HCT116 (cell line): Measurements from ENCODE around the gene TMEM174. TPM values are rescaled to one million over a fixed set of nuclear protein-coding genes. Genes with fewer than 3 reads are reported as not detected.

ENCODE experiments used
- ATAC-seq: fragments of 200-7000 bp; cut with Tn5 transposase; 2 replicates; pipeline ENCODE4 v1.9.1; 2020; ENCODE audit warnings: mild to moderate bottlenecking, moderate library complexity
- BruUV-seq: library from RNA; stranded (reverse); fragments of 400-500 nt; replicated peaks from 2 replicates; lab custom pipeline; 2021; lab: Mats Ljungman, UMichigan
- CTCF ChIA-PET: fragments of 300-600 bp; sonication (Branson Sonifier 250); formaldehyde crosslinking; loops from one replicate; lab custom pipeline; 2021; ENCODE audit warnings: antibody characterized with exemption; lab: Charles Lee
- POLR2A ChIA-PET: fragments of 300-600, 350-600 bp; sonication (Branson Sonifier 250); formaldehyde crosslinking; loops from one replicate; lab custom pipeline; 2021; ENCODE audit warnings: antibody characterized with exemption; lab: Charles Lee
- RAD21 ChIA-PET, 2 experiments: fragments of 300-600 bp; sonication (Branson Sonifier 250); formaldehyde crosslinking; loops; one replicate each; lab custom pipeline; 2023; ENCODE audit warnings: low total read pairs in 2 of 2; ENCODE audit not compliant: uncharacterized antibody in 2 of 2, unreplicated experiment in 2 of 2, low non-redundant PET in 1 of 2; lab: Charles Lee
- DNase-seq: peaks from one replicate; pipeline ENCODE4 v3.0.0-alpha.2; 2010; ENCODE audit warnings: low read depth, low spot score
- H2AFZ ChIP-seq: fragments of 200-600 bp; shearing (Covaris generic), sonication (generic); 2 replicates; pipeline ENCODE4 v1.6.1; 2017; ENCODE audit warnings: low read depth, mixed run types, mixed read lengths, antibody characterized with exemption, low read length; ENCODE audit not compliant: poor library complexity, severe bottlenecking
- H3K27ac ChIP-seq: 2 replicates; pipeline ENCODE4 v1.5.1; 2012; ENCODE audit warnings: low read depth, low read length
- H3K27me3 ChIP-seq: fragments of 200-600 bp; sonication (generic); 2 replicates; pipeline ENCODE4 v1.6.1; 2016; ENCODE audit warnings: mixed run types, low read length, mixed read lengths; ENCODE audit not compliant: insufficient read depth
- H3K36me3 ChIP-seq, 2 experiments: fragments of 200-500 bp in 1 of 2; fragments of 200-600 bp in 1 of 2; sonication (Bioruptor generic) in 1 of 2; sonication (generic) in 1 of 2; 2 replicates each; pipeline versions ENCODE4 v1.5.1 to v1.6.1; 2014 to 2016; ENCODE audit warnings: low read length in 2 of 2, inconsistent platforms in 1 of 2, mixed read lengths in 1 of 2, mixed run types in 1 of 2; ENCODE audit not compliant: insufficient read depth in 2 of 2, control insufficient read depth in 1 of 2
- H3K4me1 ChIP-seq, 2 experiments: fragments of 200-600 bp in 1 of 2; sonication (generic) in 1 of 2; 2 replicates each; pipeline versions ENCODE4 v1.5.1 to v1.6.1; 2012 to 2017; ENCODE audit warnings: low read length in 2 of 2, inconsistent platforms in 1 of 2, mild to moderate bottlenecking in 1 of 2, mixed read lengths in 1 of 2, mixed run types in 1 of 2, moderate library complexity in 1 of 2; ENCODE audit not compliant: insufficient read depth in 2 of 2, control insufficient read depth in 1 of 2
- H3K4me2 ChIP-seq: fragments of 200-600 bp; sonication (generic); 2 replicates; pipeline ENCODE4 v1.6.1; 2017; ENCODE audit warnings: mixed run types, low read length, mixed read lengths
- H3K4me3 ChIP-seq, 2 experiments: fragments of 200-600 bp in 1 of 2; sonication (generic) in 1 of 2; replicated peaks in 1 of 2; 2 replicates each; pipeline ENCODE4 v1.5.1; 2011 to 2016; ENCODE audit warnings: low read length in 2 of 2, control low read depth in 1 of 2, low read depth in 1 of 2, mild to moderate bottlenecking in 1 of 2, mixed read lengths in 1 of 2, mixed run types in 1 of 2
- H3K79me2 ChIP-seq: fragments of 200-600 bp; sonication (generic); 2 replicates; pipeline ENCODE4 v1.6.1; 2017; ENCODE audit warnings: mild to moderate bottlenecking, mixed run types, low read length, moderate library complexity, mixed read lengths; ENCODE audit not compliant: insufficient read depth
- H3K9ac ChIP-seq: fragments of 200-600 bp; sonication (generic); 2 replicates; pipeline ENCODE4 v1.6.1; 2016; ENCODE audit warnings: low read length, mixed read lengths
- H3K9me2 ChIP-seq: fragments of 200-600 bp; sonication (generic), shearing (Covaris generic); 2 replicates; pipeline ENCODE4 v1.6.1; 2017; ENCODE audit warnings: mixed run types, mild to moderate bottlenecking, moderate library complexity; ENCODE audit not compliant: insufficient read depth
- H3K9me3 ChIP-seq, 2 experiments: fragments of 200-500 bp in 1 of 2; fragments of 200-600 bp in 1 of 2; sonication (Bioruptor generic) in 1 of 2; sonication (generic) in 1 of 2; 2 replicates each; pipeline ENCODE4 v1.6.1; 2014 to 2017; ENCODE audit warnings: low read length in 2 of 2, mixed read lengths in 2 of 2, inconsistent platforms in 1 of 2, low read depth in 1 of 2, mild to moderate bottlenecking in 1 of 2, mixed run types in 1 of 2, moderate library complexity in 1 of 2; ENCODE audit not compliant: control insufficient read depth in 1 of 2, insufficient read depth in 1 of 2
- H4K20me1 ChIP-seq: fragments of 200-600 bp; sonication (generic), shearing (Covaris generic); 2 replicates; pipeline ENCODE4 v1.6.1; 2017; ENCODE audit warnings: mixed run types, mild to moderate bottlenecking, moderate library complexity; ENCODE audit not compliant: insufficient read depth
- CBX3 ChIP-seq: IDR thresholded peaks from 2 replicates; pipeline ENCODE4 v1.6.1; 2012; ENCODE audit warnings: low read depth
- CEBPB ChIP-seq: IDR thresholded peaks from 2 replicates; pipeline ENCODE4 v1.6.1; 2012; ENCODE audit warnings: low read depth
- EGR1 ChIP-seq: IDR thresholded peaks from 2 replicates; pipeline ENCODE4 v1.6.1; 2012; ENCODE audit warnings: low read depth
- ELF1 ChIP-seq: IDR thresholded peaks from 2 replicates; pipeline ENCODE4 v1.6.1; 2012; ENCODE audit warnings: low read depth, borderline replicate concordance
- FOSL1 ChIP-seq: IDR thresholded peaks from 2 replicates; pipeline ENCODE4 v1.6.1; 2012; ENCODE audit warnings: low read depth
- POLR2A ChIP-seq: IDR thresholded peaks from 2 replicates; pipeline ENCODE4 v1.7.0; 2011; ENCODE audit warnings: borderline replicate concordance; ENCODE audit not compliant: insufficient read depth, insufficient read length; ENCODE audit errors: extremely low read depth
- SRF ChIP-seq: IDR thresholded peaks from 2 replicates; pipeline ENCODE4 v1.6.1; 2012; ENCODE audit warnings: low read depth
- YY1 ChIP-seq: IDR thresholded peaks from 2 replicates; pipeline ENCODE4 v1.6.1; 2011; ENCODE audit warnings: low read length, low read depth, moderate library complexity, mild to moderate bottlenecking; ENCODE audit not compliant: insufficient replicate concordance; ENCODE audit errors: extremely low read depth
- ZFX ChIP-seq: fragments of 450-650 bp; IDR thresholded peaks from 2 replicates; pipeline ENCODE4 v1.6.1; 2017
- ZNF274 ChIP-seq: fragments of 200-500 bp; sonication (Bioruptor generic); IDR thresholded peaks from 2 replicates; pipeline ENCODE4 v1.6.1; 2014; ENCODE audit warnings: mild to moderate bottlenecking, low read depth, low read length, inconsistent platforms
- intact Hi-C: fragments of 100-400 bp; cut with micrococcal nuclease; formaldehyde crosslinking; loops from 2 replicates; pipeline ENCODE4 v1.10.0; 2022
- total RNA-seq: library from RNA; stranded (reverse); gene quantifications from one replicate; pipeline ENCODE4 v1.2.1, GENCODE V29; 2021; ENCODE audit not compliant: unreplicated experiment
- TF ChIP-seq, protein P1 (sequence below): IDR thresholded peaks from 2 replicates; pipeline ENCODE4 v1.6.1; 2011; ENCODE audit warnings: mild to moderate bottlenecking, low read length, moderate library complexity; ENCODE audit not compliant: insufficient replicate concordance; ENCODE audit errors: extremely low read depth

TMEM174 gene
- total RNA-seq, 1 experiment from 2014 or later: not detected

DNA sequence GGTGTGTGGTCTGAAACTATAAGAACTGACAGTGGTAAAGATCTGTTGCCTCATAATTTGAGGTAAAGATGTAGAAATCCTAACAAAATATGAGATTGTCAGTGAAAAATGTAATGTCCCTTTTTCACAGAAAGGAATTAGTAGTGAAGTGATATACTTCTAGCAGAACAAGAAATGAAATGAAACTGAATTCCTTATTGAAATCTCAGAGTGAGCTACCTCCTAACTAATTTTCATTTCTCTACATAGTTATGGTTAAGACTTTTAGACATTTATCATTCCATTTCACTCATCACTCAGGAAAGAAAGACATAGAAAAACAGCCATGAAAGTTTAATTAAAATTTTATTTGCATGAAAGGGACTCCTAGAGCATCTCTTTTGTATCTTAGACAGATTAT is 48.7 kb downstream of the TMEM174 start:
- POLR2A ChIA-PET: no interaction called here
- Histone ChIP-seq H3K4me1 (peaks cover 2 to 8% of the 10 kb centered on the region in 2 experiments; a peak in 1 of 4 replicates), H2AFZ (no peak overlapping the region)
- intact Hi-C loops: no loop called here
- no peak for TF ChIP-seq CEBPB
- TF ChIP-seq ZFX: no peak
- no peak for TF ChIP-seq ZNF274
- no peak for TF ChIP-seq SRF
- TF ChIP-seq ELF1: no peak
- TF ChIP-seq, protein P1, sequence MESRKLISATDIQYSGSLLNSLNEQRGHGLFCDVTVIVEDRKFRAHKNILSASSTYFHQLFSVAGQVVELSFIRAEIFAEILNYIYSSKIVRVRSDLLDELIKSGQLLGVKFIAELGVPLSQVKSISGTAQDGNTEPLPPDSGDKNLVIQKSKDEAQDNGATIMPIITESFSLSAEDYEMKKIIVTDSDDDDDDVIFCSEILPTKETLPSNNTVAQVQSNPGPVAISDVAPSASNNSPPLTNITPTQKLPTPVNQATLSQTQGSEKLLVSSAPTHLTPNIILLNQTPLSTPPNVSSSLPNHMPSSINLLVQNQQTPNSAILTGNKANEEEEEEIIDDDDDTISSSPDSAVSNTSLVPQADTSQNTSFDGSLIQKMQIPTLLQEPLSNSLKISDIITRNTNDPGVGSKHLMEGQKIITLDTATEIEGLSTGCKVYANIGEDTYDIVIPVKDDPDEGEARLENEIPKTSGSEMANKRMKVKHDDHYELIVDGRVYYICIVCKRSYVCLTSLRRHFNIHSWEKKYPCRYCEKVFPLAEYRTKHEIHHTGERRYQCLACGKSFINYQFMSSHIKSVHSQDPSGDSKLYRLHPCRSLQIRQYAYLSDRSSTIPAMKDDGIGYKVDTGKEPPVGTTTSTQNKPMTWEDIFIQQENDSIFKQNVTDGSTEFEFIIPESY: no peak
- no peak for TF ChIP-seq EGR1
- TF ChIP-seq POLR2A: no peak
- no peak for TF ChIP-seq FOSL1
- no peak for TF ChIP-seq YY1
- TF ChIP-seq CBX3: no peak
- TF ChIP-seq, all 23 proteins: peak for 0
- H3K4me2 ChIP-seq: no peak overlapping the region
- no peak overlapping the region for H3K4me3 ChIP-seq
- no peaks in the 10 kb centered on the region for H4K20me1 ChIP-seq
- H3K9me3 ChIP-seq: no peaks in the 10 kb centered on the region
- no peak for DNase-seq
- no peak overlapping the region for H3K27ac ChIP-seq
- ChIA-PET RAD21 (no interaction called here), CTCF (no interaction called here)
- no peaks in the 10 kb centered on the region for H3K79me2 ChIP-seq
- H3K9me2 ChIP-seq: no peaks in the 10 kb centered on the region
- BruUV-seq: no TSS peak
- no peak overlapping the region for H3K9ac ChIP-seq
- H3K27me3 ChIP-seq: no peaks in the 10 kb centered on the region
- no peaks in the 10 kb centered on the region for H3K36me3 ChIP-seq
- no peak for ATAC-seq
